ENCODE data around the gene TUBG2.
"Not testable (repeated sequence)": the region's sequence is repeated elsewhere in the genome, so short reads cannot be mapped to it uniquely, and the experiment has no call there.

TUBG2 gene

DNA sequence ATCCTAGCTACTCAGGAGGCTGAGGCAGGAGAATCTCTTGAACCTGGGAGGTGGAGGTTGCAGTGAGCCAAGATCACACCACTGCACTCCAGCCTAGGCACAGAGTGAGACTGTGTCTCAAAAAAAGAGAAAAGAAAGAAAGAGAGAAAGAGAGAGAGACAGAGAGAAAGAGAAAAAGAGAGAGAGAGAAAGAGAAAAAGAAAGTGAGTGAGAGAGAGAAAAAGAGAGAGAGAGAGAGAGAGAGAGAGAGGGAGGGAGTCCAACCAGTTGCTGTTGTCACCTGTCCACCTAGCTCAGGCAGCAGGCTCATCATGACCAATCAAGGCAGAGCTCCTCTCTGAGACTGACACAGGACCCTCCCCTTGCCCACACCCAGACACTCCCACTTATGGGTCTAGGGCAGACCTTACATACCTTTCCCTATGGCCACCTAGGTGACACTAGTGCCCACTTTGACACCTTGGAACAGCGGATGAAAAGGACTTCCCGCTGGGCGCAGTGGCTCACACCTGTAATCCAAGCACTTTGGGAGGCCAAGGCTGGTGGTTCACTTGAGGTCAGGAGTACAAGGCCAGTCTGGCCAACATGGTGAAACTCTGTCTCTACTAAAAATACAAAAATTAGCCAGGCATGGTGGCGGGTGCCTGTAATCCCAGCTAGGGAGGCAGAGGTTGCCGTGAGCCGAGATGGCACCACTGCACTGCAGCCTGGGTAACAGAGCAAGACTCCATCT, 31.9 kb upstream of the TUBG2 start:
- H3K4me3 ChIP-seq (ENCODE audit: low read depth, low read length); H3K79me2 ChIP-seq (ENCODE audit: control insufficient read depth, insufficient read depth, low read length, unreplicated experiment); H3K4me1 ChIP-seq (ENCODE audit: control insufficient read depth, insufficient read depth, low read length, unreplicated experiment); H3K36me3 ChIP-seq (ENCODE audit: insufficient read depth, low read length); H3K27ac ChIP-seq (ENCODE audit: low read depth, low read length); H2AFZ ChIP-seq (ENCODE audit: low read length, unreplicated experiment); H3K27me3 ChIP-seq (ENCODE audit: insufficient read depth, low read length): not testable (repeated sequence)

DNA sequence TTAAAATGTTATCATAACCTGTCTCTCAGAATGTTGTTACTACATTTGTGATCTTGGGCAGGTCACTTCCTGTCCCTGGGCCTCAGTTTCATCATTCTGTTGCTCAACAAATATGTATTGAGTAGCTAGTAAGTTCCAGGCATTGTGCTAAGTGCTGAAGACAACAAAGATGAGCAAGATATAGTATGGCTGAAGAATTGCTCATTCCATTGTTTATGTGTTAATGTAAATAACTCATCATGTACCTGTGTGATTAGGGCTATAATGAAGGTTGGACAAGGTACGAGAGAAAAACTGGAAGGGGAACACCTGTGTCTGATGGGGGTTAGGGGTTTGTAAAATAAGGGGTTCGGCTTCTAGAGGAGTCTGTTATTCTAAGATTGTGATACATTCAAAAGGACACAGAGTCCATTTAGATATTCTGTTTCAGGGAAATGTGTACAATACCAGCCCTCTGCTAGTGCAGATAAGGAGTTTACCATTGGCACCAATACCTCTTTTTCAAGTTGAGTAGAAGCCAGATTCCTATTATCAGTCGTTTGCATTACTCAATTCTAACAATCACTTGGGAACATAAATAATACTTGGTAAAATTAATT, 29.6 kb upstream of the TUBG2 start:
- H3K36me3 ChIP-seq (ENCODE audit: insufficient read depth, low read length), result no peaks in the 10 kb centered on the region
- no peak overlapping the region for H3K4me3 ChIP-seq (ENCODE audit: low read depth, low read length)
- H3K4me1 ChIP-seq (ENCODE audit: control insufficient read depth, insufficient read depth, low read length, unreplicated experiment), result no peaks in the 10 kb centered on the region
- H3K27me3 ChIP-seq (ENCODE audit: insufficient read depth, low read length), result no peaks in the 10 kb centered on the region
- H3K79me2 ChIP-seq (ENCODE audit: control insufficient read depth, insufficient read depth, low read length, unreplicated experiment), result no peaks in the 10 kb centered on the region
- H2AFZ ChIP-seq (ENCODE audit: low read length, unreplicated experiment), result no peak overlapping the region
- H3K27ac ChIP-seq (ENCODE audit: low read depth, low read length), result no peak overlapping the region

DNA sequence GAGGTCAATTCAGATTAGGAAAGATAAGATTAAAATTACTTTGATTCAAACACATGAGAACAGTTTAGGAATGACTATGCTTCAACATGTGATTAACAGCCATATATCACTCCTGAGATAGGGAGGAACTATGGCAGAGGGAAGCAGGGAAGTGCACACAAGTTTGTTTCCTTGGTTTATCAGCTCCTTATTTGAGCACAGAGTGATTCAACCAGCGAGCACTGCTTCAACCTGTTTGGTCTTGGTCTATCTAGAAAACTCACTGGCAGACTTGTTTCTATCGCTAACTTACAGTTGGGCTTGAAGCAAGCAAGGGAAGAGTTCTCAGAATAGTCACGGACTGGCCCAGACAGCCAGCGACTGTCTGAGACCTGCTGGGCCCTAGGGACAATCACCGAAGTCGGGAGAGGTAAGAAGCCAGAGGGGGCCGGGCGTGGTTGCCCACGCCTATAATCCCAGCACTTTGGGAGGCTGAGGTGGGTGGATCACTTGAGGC, 26.1 kb upstream of the TUBG2 start:
- H2AFZ ChIP-seq (ENCODE audit: low read length, unreplicated experiment), result no peak overlapping the region
- no peak overlapping the region for H3K4me3 ChIP-seq (ENCODE audit: low read depth, low read length)
- H3K36me3 ChIP-seq (ENCODE audit: insufficient read depth, low read length), result no peaks in the 10 kb centered on the region
- no peak overlapping the region for H3K27ac ChIP-seq (ENCODE audit: low read depth, low read length)
- H3K79me2 ChIP-seq (ENCODE audit: control insufficient read depth, insufficient read depth, low read length, unreplicated experiment), result no peaks in the 10 kb centered on the region
- H3K4me1 ChIP-seq (ENCODE audit: control insufficient read depth, insufficient read depth, low read length, unreplicated experiment), result no peaks in the 10 kb centered on the region
- H3K27me3 ChIP-seq (ENCODE audit: insufficient read depth, low read length), result no peaks in the 10 kb centered on the region

DNA sequence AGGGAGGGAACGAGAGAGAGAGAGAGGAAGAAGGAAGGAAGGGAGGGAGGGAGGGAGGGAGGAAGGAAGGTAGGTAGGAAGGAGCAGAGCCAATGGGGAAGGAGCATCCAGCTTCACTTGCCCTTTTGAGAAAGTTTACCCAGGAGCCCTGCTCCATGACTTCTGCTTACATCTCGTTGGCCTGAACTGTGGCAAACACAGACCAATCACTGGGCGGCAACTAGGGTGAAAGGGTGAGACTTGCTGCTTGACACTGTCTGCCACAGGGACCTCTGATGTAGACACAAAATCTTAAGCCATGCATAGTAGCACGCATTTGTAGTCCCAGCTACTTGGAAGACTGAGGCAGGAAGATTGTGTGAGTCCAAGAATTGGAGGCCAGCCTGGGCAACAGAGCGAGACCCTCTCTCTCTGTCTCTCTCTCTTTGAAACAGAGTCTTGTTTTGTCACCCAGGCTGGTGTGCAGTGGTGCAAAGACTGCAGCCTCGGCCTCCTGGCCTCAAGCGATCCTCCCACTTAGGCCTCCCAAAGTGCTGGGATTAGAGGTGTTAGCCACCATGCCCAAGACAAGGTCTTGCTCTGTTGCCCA, 19.5 kb upstream of the TUBG2 start:
- Histone ChIP-seq H3K4me3 (ENCODE audit: low read depth, low read length) (no peak overlapping the region), H3K4me1 (ENCODE audit: control insufficient read depth, insufficient read depth, low read length, unreplicated experiment) (no peaks in the 10 kb centered on the region), H3K27me3 (ENCODE audit: insufficient read depth, low read length) (no peaks in the 10 kb centered on the region), H3K79me2 (ENCODE audit: control insufficient read depth, insufficient read depth, low read length, unreplicated experiment) (no peaks in the 10 kb centered on the region), H3K27ac (ENCODE audit: low read depth, low read length) (no peak overlapping the region), H2AFZ (ENCODE audit: low read length, unreplicated experiment) (no peak overlapping the region), H3K36me3 (ENCODE audit: insufficient read depth, low read length) (no peaks in the 10 kb centered on the region)

DNA sequence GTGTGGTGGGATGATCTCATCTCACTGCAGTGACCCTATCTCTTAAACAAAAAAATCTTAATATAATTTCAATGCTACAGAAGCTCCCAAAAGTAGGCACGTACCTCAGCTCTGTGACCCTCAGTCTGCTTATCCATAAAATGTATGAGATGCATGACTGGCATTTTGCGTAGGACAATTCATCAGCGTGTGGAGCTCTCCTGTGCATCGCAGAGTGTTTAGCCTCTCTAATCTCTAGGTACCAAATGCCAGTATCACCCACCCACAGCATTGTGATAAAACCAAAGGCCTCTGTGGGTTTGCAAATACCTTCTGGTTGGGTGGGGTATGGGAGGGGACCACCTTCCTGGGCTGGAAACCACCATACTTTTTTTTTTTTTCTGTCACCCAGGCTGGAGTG, 19.0 kb upstream of the TUBG2 start:
- Histone ChIP-seq H3K36me3 (ENCODE audit: insufficient read depth, low read length) (no peaks in the 10 kb centered on the region), H3K4me3 (ENCODE audit: low read depth, low read length) (no peak overlapping the region), H2AFZ (ENCODE audit: low read length, unreplicated experiment) (no peak overlapping the region), H3K27ac (ENCODE audit: low read depth, low read length) (no peak overlapping the region), H3K4me1 (ENCODE audit: control insufficient read depth, insufficient read depth, low read length, unreplicated experiment) (no peaks in the 10 kb centered on the region), H3K79me2 (ENCODE audit: control insufficient read depth, insufficient read depth, low read length, unreplicated experiment) (no peaks in the 10 kb centered on the region), H3K27me3 (ENCODE audit: insufficient read depth, low read length) (no peaks in the 10 kb centered on the region)

DNA sequence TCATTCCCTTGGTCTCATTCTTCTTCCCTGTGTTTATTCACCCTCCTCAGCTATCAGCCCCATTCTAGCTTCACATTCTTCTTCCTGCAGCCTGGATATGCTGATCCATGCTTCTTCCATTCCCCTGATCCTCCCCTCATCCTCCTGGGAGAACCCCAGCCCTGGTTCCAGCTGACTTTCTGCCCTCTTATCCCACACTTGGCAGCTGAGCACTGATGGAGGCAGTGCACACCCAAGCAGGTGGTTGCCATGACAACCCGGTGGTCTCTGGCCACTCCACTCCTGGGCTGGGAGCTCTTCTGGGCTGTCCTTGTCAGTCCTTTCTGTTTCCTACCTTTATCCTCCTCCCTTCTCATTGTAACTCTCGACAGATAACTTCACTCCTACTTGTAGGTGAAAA, 16.7 kb upstream of the TUBG2 start:
- no peaks in the 10 kb centered on the region for H3K27me3 ChIP-seq (ENCODE audit: insufficient read depth, low read length)
- no peaks in the 10 kb centered on the region for H3K4me1 ChIP-seq (ENCODE audit: control insufficient read depth, insufficient read depth, low read length, unreplicated experiment)
- H3K36me3 ChIP-seq (ENCODE audit: insufficient read depth, low read length), result no peaks in the 10 kb centered on the region
- H3K79me2 ChIP-seq (ENCODE audit: control insufficient read depth, insufficient read depth, low read length, unreplicated experiment), result no peaks in the 10 kb centered on the region
- no peak overlapping the region for H2AFZ ChIP-seq (ENCODE audit: low read length, unreplicated experiment)
- no peak overlapping the region for H3K4me3 ChIP-seq (ENCODE audit: low read depth, low read length)
- no peak overlapping the region for H3K27ac ChIP-seq (ENCODE audit: low read depth, low read length)

DNA sequence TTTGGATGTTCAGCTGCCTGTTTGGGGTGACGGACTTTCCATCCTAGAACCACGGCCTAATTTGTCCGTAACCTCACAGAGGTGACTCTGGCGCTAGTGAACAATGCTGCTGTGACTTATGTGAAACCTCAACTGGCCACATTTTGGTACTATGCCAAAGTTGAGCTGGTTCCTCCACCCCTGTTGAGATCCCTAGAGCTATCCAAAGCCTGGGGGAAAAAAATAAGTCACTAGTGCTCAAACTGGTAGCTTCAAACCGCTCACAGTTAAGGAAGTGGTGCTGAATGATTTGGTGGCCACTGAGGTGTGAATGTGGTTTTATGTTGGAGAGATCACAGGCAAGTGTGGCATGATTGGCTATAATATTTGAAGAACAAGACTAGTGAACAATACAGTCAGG, 11.3 kb upstream of the TUBG2 start:
- Histone ChIP-seq H2AFZ (ENCODE audit: low read length, unreplicated experiment) (no peak overlapping the region), H3K27ac (ENCODE audit: low read depth, low read length) (no peak overlapping the region), H3K4me3 (ENCODE audit: low read depth, low read length) (no peak overlapping the region), H3K4me1 (ENCODE audit: control insufficient read depth, insufficient read depth, low read length, unreplicated experiment) (no peaks in the 10 kb centered on the region), H3K36me3 (ENCODE audit: insufficient read depth, low read length) (no peaks in the 10 kb centered on the region), H3K79me2 (ENCODE audit: control insufficient read depth, insufficient read depth, low read length, unreplicated experiment) (no peaks in the 10 kb centered on the region), H3K27me3 (ENCODE audit: insufficient read depth, low read length) (no peaks in the 10 kb centered on the region)

DNA sequence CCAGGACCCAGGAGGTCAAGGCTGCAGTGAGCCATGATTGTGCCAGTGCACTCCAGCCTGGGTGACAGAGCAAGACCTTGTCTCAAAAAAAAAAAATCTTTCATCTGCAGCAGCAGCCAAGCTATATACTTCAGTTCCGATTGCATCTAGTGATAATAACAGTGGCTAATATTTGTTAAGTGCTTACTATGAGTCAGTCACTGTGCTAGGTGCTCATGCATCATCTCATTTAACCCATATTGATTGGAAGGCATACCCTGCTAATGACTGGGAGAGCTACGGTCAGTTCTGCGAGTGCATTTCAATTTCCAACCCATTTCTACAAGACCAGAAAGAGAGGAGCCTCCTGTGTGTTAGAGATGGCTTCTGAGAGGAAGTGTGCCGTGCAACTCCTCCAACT, 7.7 kb upstream of the TUBG2 start:
- H3K4me3 ChIP-seq (ENCODE audit: low read depth, low read length), result no peak overlapping the region
- H3K79me2 ChIP-seq (ENCODE audit: control insufficient read depth, insufficient read depth, low read length, unreplicated experiment), result no peaks in the 10 kb centered on the region
- no peak overlapping the region for H3K27ac ChIP-seq (ENCODE audit: low read depth, low read length)
- H2AFZ ChIP-seq (ENCODE audit: low read length, unreplicated experiment), result no peak overlapping the region
- H3K36me3 ChIP-seq (ENCODE audit: insufficient read depth, low read length), result no peaks in the 10 kb centered on the region
- H3K27me3 ChIP-seq (ENCODE audit: insufficient read depth, low read length), result no peaks in the 10 kb centered on the region
- peaks cover 10% of the 10 kb centered on the region for H3K4me1 ChIP-seq (ENCODE audit: control insufficient read depth, insufficient read depth, low read length, unreplicated experiment)

DNA sequence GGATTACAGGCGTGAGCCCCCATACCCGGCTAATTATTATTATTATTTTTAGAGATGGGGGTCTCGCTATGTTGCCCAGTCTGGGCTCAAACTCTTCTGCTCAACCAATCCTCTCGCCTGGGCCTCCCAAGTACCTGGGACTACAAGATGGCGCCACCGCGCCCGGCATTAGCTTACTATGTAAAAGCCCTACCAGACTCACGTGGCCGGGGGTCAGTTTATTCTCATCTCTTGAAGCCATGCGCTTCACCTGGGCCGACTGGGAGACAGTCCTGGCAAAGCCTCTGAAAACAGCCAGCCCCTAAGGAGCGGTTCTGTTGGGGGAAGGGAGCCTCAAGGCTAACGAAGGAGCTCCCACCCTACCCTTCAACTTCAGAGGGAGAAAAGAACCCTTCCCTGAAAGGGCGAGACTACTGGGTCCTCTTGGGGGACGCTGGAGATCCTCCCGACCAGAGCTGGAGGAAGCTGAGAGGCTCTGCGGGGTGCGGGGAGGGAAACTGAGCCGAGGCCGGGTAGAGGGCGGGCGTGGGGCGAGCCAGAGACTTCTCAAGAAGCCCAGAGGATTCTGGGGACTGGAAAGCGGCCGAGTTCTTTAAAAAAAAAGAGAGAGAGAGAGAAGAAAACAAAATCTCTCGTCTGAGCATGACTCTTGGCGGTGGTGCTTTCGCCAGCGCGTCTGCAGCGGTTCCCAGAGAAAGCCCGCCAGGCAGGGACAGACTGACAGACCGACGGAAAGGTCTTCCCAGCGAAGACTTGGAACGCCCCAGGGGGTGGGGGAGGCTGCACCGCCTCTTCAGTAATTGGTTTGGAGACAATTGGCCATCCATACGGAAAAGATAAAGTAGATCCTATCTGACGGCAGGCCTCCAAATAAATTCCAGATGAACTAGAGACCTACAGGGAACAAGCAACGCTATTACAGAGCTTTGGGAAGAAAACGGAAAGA, 5.6 kb upstream of the TUBG2 start:
- H3K27me3 ChIP-seq (ENCODE audit: insufficient read depth, low read length), result no peaks in the 10 kb centered on the region
- H3K79me2 ChIP-seq (ENCODE audit: control insufficient read depth, insufficient read depth, low read length, unreplicated experiment), result no peaks in the 10 kb centered on the region
- H3K4me1 ChIP-seq (ENCODE audit: control insufficient read depth, insufficient read depth, low read length, unreplicated experiment), result peaks cover 10% of the 10 kb centered on the region
- H3K27ac ChIP-seq (ENCODE audit: low read depth, low read length), result peak overlapping the region; percentile 11; the same call in 1 of the 2 replicates
- H3K36me3 ChIP-seq (ENCODE audit: insufficient read depth, low read length), result no peaks in the 10 kb centered on the region
- H3K4me3 ChIP-seq (ENCODE audit: low read depth, low read length), result peak overlapping the region; percentile 49
- H2AFZ ChIP-seq (ENCODE audit: low read length, unreplicated experiment), result peak overlapping the region; percentile 98

DNA sequence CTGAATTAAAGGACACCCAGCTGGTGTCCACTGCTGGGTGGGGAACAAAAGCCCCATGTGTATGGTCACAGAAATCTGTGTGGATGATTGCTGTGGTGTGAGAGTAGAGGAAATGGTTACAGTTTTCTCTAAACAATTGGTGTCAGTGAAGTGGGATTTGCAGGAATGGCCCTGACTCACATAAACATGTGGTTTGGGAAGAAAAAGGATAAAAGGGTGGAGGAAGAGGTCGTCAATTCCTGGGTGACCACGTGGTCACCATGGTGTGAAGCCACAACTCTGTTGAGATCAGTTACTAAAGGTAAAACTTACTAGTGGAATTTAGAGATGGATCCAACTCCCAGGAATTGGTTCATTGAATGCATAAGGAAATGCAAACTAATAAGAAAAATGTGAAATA, 3.6 kb upstream of the TUBG2 start:
- peaks cover 14% of the 10 kb centered on the region for H3K4me1 ChIP-seq (ENCODE audit: control insufficient read depth, insufficient read depth, low read length, unreplicated experiment)
- H2AFZ ChIP-seq (ENCODE audit: low read length, unreplicated experiment), result peak overlapping the region; percentile 40
- no peaks in the 10 kb centered on the region for H3K36me3 ChIP-seq (ENCODE audit: insufficient read depth, low read length)
- peak overlapping the region; percentile 57; the same call in 1 of the 2 replicates for H3K27ac ChIP-seq (ENCODE audit: low read depth, low read length)
- H3K79me2 ChIP-seq (ENCODE audit: control insufficient read depth, insufficient read depth, low read length, unreplicated experiment), result peaks cover 5% of the 10 kb centered on the region
- peak overlapping the region; percentile 24; the same call in 1 of the 2 replicates for H3K4me3 ChIP-seq (ENCODE audit: low read depth, low read length)
- no peaks in the 10 kb centered on the region for H3K27me3 ChIP-seq (ENCODE audit: insufficient read depth, low read length)

Measured in ACC112 (cell line).